HTERT RPE-1 (cell line): ENCODE data around the gene LPCAT3.
"Not testable (repeated sequence)": the region's sequence is repeated elsewhere in the genome, so short reads cannot be mapped to it uniquely, and the experiment has no call there.

ENCODE experiments used
- in situ Hi-C: fragments of 300-500 bp; cut with MboI; formaldehyde crosslinking; loops from 4 replicates; pipeline ENCODE4 v1.14.3; 2020; ENCODE audit warnings: low sequenced_read_pairs

LPCAT3 gene, protein sequence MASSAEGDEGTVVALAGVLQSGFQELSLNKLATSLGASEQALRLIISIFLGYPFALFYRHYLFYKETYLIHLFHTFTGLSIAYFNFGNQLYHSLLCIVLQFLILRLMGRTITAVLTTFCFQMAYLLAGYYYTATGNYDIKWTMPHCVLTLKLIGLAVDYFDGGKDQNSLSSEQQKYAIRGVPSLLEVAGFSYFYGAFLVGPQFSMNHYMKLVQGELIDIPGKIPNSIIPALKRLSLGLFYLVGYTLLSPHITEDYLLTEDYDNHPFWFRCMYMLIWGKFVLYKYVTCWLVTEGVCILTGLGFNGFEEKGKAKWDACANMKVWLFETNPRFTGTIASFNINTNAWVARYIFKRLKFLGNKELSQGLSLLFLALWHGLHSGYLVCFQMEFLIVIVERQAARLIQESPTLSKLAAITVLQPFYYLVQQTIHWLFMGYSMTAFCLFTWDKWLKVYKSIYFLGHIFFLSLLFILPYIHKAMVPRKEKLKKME

DNA sequence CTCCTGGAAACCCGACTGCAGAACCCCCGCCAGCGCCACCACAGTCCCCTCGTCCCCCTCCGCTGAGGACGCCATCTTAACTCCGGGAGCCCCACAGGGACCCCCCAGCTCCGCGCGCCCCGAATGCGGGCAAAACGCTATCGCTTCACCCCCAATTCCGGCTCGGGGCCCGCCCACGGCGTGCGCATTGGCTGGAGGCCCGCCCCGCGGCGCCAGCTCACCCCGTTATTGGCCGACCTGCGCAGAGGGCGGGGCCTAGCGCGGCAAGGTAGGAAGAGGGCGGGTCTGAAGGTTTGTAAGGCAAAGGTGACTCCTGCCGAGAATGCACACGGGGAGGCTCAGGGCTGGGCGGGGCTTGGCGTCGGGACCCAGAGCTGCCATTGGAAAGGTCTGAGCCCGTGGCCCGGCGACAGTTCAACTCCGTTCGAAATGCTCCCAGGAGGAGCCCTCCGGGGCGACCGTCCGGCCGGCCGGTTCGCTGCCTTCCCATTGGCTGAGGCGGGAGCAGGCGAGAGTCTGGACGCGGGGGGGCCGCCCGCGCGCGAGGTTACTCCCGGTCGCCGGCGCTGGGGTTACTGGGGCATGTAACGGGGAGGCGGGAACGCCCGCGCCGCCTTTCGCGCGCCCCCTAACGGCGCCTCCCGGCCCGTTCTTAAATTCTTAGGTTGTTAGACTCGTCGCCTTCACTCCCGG is at the start of gene LPCAT3:
LPCAT3 (minus strand) TSS at position 127 of the 693 bp plus-strand sequence; CDS start at position 75, 52 bp downstream.
- in situ Hi-C loops = no loop called here

DNA sequence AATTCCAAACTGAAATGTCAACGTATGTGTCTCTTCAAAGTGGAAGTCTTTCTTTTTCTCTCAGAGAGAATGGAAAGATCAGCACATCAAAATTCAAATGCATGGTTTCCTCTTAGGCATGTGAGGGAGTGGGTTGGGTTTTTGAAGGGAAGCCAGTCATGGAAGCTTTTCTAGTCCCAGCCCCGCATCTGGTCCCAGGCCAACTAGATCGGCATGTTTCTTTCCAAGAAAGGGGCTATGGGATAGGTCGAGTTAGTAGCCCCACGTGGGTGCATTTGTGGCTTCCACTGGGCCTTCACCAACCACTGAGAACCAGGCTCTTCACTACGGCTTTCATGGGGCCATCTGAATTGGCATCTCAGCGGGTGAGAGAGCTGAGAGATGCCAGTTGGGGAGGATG is 48.8 kb upstream of the LPCAT3 start:
- in situ Hi-C loops = no loop called here

DNA sequence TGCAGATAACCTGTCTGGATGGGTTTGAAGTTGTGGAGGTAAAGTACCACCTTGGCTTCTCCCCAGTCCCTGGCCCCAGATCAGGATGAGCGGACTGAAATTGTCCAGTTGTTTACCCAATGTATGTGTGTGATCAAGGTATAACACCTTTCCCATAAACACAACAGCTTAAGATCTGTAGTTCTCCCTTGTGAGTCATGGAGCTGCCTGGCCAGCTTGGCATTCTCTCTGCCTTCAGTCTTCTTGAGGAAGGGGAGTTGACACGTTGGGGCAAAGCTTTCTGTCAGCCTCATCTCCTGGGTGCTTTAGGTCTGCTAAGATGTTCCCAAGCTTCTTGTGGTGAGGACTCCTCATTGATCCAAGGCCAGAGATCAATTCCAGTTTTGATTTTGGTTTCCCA is 48.3 kb upstream of the LPCAT3 start:
- in situ Hi-C loops = no loop called here

DNA sequence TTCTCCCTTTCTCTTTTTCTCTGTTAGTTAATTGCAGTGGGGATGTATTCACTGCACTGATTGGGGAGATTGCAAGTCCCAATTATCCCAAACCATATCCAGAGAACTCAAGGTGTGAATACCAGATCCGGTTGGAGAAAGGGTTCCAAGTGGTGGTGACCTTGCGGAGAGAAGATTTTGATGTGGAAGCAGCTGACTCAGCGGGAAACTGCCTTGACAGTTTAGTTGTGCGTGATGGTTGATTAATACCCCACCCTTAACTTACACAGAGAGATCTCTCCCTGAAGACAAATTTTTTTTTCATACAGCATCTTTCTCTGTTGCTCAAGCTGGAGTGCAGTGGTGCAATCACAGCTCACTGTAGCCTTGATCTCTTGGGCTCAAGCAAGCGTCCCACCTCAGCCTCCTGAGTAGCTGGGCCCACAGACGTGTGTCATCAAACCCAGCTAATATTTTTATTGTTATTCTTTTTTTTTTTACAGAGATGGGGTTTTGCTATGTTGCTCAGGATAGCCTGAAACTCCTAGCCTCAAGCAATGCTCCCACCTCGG is 46.9 kb upstream of the LPCAT3 start:
- in situ Hi-C loops = no loop called here

DNA sequence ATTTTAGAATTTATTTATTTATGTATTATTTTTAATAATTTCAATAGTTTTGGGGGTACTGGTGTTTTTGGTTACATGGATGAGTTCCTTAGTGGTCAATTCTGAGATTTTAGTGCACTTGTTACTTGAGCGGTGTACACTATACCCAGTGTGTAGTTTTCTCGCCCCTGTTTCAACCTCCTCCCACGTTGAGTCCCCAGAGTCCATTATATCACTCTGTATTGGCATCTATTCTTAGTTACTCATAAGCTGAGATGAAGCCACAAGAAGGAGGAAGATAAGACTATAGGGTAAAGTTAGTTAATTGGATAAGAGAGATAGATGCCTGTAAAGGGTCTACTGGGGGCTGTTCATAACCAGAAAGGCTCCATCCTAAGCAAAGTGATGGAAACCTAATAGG is 46.2 kb upstream of the LPCAT3 start:
- in situ Hi-C loops = no loop called here

DNA sequence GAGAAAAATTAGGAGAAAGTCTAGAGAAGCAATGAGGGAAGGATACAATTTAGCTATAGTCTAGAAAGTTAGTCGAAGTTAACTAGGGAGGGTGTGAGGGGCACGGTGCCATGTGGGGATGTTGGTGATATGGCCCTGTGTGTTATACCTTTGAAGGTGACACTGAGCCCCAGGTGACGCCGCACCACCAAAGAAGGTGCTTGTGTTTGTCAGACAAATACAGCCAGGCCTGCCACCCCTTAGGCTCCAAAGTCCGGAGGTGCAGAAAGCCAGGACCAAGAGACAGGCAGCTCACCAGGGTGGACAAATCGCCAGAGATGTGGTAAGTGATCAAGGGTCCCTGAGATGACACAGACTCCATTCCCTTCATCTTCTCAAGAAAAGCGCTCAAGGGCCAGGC is 43.3 kb upstream of the LPCAT3 start:
- in situ Hi-C loops = no loop called here

DNA sequence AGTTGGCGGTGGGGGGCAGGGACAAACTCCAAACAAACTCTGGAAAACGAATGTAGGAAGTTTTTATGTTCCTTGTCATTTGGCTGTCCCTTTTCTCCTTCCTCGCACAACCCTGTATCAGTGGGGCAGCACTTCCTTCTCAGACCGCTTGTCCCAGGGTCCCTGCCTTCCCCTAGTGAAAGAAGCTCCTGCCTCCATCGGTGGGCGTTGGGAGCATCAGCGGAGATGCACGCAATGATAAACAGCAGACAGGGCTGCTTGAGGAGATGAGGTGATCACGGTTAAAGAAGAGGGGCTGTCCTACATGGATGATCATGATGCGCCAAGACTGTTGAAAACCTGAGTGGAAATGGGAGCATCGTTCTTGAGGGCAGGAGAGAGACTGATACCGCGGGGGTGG is 42.9 kb upstream of the LPCAT3 start:
- in situ Hi-C loops = no loop called here

DNA sequence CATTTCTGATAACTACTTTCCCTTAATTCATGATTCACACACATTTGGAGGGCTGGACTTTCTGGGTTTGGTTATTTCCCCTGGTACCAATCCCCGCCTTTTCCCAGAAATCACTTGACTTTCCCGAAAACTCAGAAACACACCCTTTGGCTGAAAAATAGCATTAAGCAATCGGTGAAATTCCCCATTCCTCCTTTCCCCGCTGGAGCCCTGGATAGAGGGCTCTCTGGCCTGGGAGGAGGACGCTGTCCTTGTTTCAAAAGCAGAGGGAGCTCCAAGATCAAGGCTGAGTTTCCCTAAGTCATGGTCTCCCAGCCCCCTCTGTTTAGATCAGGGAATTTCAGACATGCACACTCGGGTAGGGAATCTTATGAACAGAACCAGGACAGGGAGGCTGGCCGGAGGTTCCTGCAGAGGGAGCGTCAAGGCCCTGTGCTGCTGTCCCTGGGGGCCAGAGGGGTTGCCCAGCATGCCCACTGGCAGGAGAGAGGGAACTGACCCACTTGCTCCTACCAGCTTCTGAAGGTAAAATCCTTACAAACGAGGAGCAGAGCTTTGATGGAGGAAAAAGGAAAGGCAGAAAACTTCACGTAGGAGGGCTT is 42.2 kb upstream of the LPCAT3 start, which contains the start of gene C1S:
C1S (plus strand) TSS at position 366 of the 602 bp plus-strand sequence. CDS start 1,195 bp downstream, outside the sequence.
- in situ Hi-C loops = no loop called here

DNA sequence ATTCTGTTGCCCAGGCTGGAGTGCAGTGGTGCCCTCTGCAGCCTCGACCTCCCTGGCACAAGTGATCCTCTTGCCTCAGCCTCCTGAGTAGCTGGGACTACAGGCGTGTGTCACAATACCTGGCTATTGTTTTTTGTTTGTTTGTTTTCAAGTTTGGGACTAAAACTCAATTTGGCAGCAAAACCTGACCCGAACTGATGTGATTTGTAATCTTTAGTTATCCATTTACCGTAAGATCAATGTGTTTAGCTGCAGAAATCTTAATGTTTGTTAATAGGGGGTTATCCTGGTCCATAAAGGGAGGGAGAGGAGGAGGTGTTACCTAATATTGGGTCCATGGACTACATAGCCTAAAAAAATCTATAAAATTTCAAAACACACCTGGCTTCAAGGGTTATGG is 41.5 kb upstream of the LPCAT3 start:
- in situ Hi-C loops = no loop called here

DNA sequence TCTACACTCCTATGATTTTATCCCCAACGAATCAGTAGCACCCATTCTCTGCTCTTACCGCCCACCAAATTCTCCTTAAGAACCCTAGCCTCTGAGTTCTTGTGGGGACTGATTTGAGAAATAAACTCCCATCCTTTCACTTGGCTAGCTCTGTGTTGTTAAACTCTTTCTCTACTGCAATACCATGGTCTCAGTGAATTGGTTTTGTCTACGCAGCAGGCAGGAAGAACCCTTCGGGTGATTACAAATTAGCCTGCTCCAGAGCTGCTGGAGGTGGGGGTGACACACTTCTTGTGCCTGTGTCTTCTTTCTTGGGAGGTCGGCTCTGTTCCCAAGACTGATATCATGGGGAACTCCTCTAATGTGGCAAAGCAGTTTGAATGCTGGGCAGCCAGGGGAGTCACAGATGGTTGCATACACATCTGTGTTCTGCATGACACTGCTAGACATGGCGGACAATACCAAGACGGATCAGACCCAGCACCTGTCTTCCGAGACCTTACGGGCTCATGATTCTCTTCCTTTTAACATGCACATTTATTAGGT is 40.6 kb upstream of the LPCAT3 start:
- in situ Hi-C loops = no loop called here

DNA sequence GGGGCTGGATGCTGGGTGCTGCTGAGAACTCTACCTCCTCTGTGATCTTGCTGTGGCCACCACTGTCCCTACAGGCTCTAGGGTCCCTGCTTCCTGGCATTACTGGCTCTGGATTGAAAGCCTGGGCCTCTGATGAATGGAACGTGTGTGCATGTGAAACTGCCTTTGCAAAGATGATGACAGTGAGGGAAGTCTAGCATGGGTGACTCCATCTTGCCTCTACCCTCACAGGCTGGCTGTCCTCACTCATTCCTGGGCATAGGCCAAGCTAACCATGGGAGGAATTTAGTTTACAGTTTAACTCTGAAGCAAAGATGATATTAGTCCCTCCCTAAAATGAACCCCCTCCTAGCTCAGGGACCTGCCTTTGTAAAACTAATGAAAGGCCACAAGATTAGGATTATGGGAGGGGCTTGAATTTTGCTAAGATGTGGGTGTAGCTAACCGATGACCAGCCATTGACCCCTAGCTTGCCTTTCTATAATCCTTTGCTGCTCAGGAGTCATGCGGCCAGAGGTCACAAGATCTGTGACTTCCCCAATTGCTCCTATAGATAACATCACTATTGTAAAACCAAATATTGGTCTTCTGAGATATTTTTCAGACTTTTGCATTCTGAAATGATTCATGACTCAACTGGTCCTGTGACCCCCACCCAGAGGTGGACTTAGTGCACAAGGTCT is 40.0 kb upstream of the LPCAT3 start:
- in situ Hi-C loops = no loop called here

DNA sequence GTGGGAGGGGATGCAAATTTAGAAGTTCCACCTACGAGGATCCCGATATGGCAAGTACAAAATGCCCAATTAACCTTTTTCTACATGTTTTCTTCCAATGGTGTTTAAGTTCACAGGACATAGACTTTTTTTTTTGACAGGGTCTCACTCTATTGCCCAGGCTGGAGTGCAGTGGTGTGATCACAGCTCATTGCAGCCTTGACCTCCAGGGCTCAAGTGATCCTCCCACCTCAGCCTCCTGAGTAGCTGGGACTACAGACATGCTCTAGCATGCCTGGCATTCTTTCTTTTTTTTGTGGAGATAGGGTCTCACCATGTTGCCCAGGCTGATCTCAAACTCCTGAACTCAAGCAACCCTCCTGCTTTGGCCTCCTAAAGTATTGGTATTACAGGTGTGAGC is 37.5 kb upstream of the LPCAT3 start:
- in situ Hi-C loops = not testable (repeated sequence)

DNA sequence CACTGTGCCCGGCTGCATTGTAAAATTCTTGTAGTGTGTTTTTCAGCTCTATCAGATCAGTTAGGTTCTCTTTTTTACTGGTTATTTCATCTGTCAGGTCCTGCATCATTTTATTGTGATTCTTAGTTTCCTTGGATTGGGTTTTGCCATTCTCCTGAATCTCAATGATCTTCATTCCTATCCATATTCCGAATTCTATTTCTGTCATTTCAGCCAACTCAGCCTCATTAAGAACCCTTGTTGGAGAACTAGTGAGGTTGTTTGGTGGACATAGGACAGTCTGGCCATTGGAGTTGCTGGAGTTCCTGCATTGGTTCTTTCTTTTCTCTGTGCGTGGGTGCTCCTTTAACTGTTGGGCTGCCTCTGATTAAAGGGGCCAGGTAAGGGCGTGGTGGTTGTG is 36.6 kb upstream of the LPCAT3 start:
- in situ Hi-C loops = no loop called here

DNA sequence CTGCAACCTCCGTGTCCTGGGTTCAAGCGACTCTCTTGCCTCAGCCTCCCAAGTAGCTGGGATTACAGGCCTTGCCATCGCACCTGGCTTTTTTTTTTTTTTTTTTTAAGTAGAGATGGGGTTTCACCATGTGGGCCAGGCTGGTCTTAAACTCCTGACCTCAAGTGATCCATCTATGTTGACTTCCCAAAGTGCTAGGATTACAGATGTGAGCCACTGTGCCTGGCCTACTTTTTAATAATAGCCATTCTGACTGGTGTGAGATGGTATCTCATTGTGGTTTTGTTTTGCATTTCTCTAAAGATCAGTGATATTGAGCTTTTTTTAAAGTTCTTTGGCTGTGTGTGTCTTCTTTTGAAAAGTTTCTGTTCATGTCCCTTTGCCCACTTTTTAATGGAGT is 31.7 kb upstream of the LPCAT3 start:
- in situ Hi-C loops = not testable (repeated sequence)

DNA sequence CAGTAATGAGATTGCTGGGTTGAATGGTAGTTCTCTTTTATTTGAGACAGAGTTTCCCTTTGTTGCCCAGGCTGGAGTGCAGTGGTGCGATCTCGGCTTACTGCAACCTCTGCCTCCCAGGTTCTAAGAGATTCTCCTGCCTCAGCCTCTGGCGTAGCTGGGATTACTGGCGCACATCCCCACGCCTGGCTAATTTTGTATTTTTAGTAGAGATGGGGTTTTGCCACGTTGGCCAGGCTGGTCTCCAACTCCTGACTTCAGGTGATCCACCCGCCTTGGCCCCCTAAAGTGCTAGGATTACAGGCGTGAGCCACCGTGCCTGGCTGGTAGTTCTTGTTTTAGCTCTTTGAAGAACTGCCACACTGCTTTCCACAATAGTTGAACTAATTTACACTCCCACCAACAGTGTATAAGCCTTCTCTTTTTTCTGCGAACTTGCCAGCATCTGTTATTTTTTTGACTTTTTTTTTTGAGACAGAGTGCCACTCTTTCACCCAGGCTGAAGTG is 31.2 kb upstream of the LPCAT3 start:
- in situ Hi-C loops = not testable (repeated sequence)

DNA sequence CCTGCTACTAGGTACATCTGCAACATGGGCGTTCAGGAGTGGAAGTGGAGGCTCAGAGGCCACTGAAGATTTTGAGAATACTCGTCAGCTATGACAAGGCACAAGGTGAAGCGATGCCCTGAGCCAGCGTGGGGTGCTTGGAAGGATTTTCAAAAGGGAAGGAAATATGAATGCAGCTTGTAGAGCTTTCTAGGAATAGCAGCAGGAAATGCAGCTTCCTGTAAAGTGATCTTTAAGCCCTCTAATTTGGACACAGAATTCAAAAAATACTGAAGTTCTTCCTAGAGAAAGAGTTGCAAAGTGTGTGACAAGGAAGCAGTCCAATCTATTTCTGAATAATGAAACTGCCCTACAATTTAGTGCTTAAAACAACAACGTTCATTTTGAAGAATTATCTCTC is 29.0 kb upstream of the LPCAT3 start:
- in situ Hi-C loops = no loop called here

DNA sequence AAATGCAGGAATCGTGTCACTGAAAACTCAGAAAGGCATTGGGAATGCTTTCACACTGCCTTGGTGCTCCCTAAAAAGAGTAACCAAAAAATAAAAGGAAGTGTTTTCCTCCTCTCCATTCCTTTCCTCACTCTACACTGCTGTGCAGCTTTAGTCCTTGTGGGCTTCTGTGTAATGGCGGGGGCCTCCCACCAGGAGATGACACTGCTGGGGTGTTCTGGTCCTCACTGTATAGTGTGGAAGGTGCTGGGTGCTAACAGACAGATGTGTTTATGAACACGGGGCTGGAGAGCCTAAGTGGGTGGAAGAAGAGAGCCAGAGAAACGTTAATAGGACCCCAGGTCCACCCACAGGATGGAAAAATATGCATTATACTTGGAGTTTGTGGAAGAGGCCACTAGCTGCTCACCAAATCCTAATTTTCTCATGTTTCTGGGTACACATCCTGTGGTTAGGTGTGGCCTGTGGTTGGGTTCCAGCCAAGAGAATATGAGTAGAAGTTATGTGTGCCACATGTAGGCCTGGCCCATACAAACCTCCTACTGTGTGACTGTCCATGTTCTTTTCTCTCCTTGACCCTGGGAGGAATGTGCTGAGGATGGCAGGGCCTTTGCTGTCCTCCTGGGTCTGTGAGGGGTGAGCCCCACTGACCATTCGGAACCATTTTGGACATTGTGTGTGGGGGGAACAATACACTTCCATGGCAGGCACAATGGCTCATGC is 28.3 kb upstream of the LPCAT3 start:
- in situ Hi-C loops = no loop called here

DNA sequence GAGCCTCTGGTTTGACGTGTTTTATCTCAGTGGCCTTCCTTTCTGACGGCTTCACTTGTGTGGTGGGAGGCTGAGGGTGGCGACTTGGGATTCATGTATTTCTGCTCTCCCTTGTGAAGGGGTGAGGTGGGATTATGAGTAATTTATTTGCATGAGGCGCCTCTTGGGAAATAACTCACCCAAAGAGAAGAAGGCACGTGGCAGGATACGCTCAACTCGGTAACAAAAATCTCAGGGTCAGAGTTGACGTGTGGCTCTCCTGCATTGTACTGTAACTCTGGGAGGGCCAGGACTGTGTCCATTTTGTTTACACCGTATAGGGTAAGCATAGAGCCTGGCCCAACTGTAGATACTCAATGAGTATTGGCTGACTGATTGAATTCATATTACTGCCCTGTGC is 27.6 kb upstream of the LPCAT3 start:
- in situ Hi-C loops = no loop called here

DNA sequence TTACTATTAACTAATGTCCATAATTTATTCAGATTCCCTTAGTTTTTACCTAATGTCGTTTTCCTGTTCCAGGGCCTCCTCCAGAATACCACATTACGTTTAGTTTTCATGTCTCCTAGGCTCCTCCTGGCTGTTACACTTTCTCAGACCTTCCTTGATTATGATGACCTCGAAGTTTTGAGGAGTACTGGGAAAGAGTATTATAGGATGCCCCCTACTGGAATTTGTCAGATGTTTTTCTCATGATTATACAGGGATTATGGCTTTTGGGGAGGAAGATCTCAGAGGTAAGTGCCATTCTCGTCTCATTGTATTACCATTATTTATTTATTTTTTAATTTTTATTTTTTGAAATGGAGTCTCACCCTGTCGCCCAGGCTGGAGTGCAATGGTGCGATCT is 24.6 kb upstream of the LPCAT3 start:
- in situ Hi-C loops = no loop called here

DNA sequence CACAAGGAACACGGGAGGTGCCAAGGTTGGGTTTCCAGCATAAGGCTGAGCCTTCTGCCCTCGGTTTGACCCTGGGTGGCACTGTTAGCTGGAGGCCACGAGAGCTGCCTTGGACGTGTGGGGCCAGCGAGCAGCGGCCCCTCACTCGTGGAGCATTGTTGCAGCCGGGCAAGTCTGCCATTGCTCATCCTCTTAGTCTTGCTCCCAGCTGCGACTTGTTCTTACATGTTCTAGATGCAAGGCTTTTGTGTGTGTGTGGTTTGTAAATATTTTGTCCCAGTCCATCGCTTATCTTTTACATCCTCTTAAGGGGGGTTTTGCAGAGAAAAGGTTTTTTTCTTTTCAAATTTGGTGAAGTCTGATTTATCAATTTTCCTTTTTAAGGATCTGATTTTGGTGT is 21.1 kb upstream of the LPCAT3 start:
- in situ Hi-C loops = no loop called here
